PC-3 (cell line): ENCODE data around the gene SHROOM3. TPM values are rescaled to one million over a fixed set of nuclear protein-coding genes. Genes with fewer than 3 reads are reported as not detected.

Experiments used
- ATAC-seq: fragments of 200-7000 bp; cut with Tn5 transposase; 2 replicates; pipeline ENCODE4 v1.9.1; 2020; ENCODE audit warnings: mild to moderate bottlenecking, moderate library complexity
- BruUV-seq: library from RNA; stranded (reverse); fragments of 400-500 nt; replicated peaks from 2 replicates; lab custom pipeline; 2021; lab: Mats Ljungman, UMichigan
- CTCF ChIA-PET: fragments of 300-600 bp; sonication (Branson Sonifier 250); formaldehyde crosslinking; loops from one replicate; lab custom pipeline; 2022; ENCODE audit warnings: antibody characterized with exemption; lab: Charles Lee
- POLR2A ChIA-PET: fragments of 300-600 bp; sonication (Branson Sonifier 250); formaldehyde crosslinking; loops from one replicate; lab custom pipeline; 2022; ENCODE audit warnings: antibody characterized with exemption; ENCODE audit not compliant: unreplicated experiment; lab: Charles Lee
- DNase-seq: peaks from one replicate; pipeline ENCODE4 v3.0.0-alpha.2; 2015
- H2AFZ ChIP-seq: fragments of 300-600 bp; sonication (generic); 2 replicates; pipeline ENCODE4 v1.6.0; 2016; ENCODE audit warnings: antibody characterized with exemption, low read length
- H3F3A ChIP-seq: fragments of 300-600 bp; sonication (generic); one replicate; pipeline ENCODE4 v1.6.0; 2017; ENCODE audit warnings: antibody characterized with exemption, low read length, control low read depth, mild to moderate bottlenecking; ENCODE audit not compliant: unreplicated experiment
- H3K27ac ChIP-seq: fragments of 300-600 bp; sonication (generic); 2 replicates; pipeline ENCODE4 v1.5.1; 2016; ENCODE audit warnings: mild to moderate bottlenecking, low read length
- H3K27me3 ChIP-seq: fragments of 300-600 bp; sonication (generic); 2 replicates; pipeline ENCODE4 v1.6.1; 2016; ENCODE audit warnings: low read length, mixed read lengths
- H3K36me3 ChIP-seq: fragments of 300-600 bp; sonication (generic); 2 replicates; pipeline ENCODE4 v1.6.1; 2016; ENCODE audit warnings: low read depth, mixed run types, low read length, mixed read lengths
- H3K4me1 ChIP-seq: fragments of 300-600 bp; sonication (generic); 2 replicates; pipeline ENCODE4 v1.5.1; 2016; ENCODE audit warnings: low read length; ENCODE audit not compliant: insufficient read depth
- H3K4me2 ChIP-seq: fragments of 300-600 bp; sonication (generic); 2 replicates; pipeline ENCODE4 v1.6.0; 2016; ENCODE audit warnings: low read length
- H3K4me3 ChIP-seq: fragments of 300-600 bp; sonication (generic); 2 replicates; pipeline ENCODE4 v1.5.1; 2016; ENCODE audit warnings: mild to moderate bottlenecking, low read length, mixed read lengths
- H3K79me2 ChIP-seq: fragments of 300-600 bp; sonication (generic); 2 replicates; pipeline ENCODE4 v1.6.1; 2017; ENCODE audit warnings: low read length, mixed read lengths
- H3K9ac ChIP-seq: fragments of 300-600 bp; sonication (generic); 2 replicates; pipeline ENCODE4 v1.6.0; 2016; ENCODE audit warnings: mild to moderate bottlenecking, low read length
- H3K9me2 ChIP-seq: fragments of 300-600 bp; sonication (generic); replicated peaks from 2 replicates; pipeline ENCODE4 v1.6.1; 2016; ENCODE audit warnings: mixed run types, low read length, mixed read lengths
- H3K9me3 ChIP-seq: fragments of 300-600 bp; sonication (generic); 2 replicates; pipeline ENCODE4 v1.6.1; 2016; ENCODE audit warnings: low read length, mixed read lengths
- H4K20me1 ChIP-seq: fragments of 300-600 bp; sonication (generic); 2 replicates; pipeline ENCODE4 v1.6.1; 2016; ENCODE audit warnings: low read length, mixed read lengths
- EZH2 ChIP-seq: fragments of 300-600 bp; sonication (generic); IDR thresholded peaks from one replicate; pipeline ENCODE4 v1.6.1; 2017; ENCODE audit warnings: antibody characterized with exemption, mild to moderate bottlenecking, low read length; ENCODE audit not compliant: unreplicated experiment
- EZH2phosphoT487 ChIP-seq: fragments of 300-600 bp; sonication (generic); IDR thresholded peaks from 2 replicates; pipeline ENCODE4 v1.6.1; 2018; ENCODE audit warnings: mild to moderate bottlenecking, antibody characterized with exemption, low read length, borderline replicate concordance
- intact Hi-C: fragments of 100-400 bp; cut with micrococcal nuclease; formaldehyde crosslinking; loops from 2 replicates; pipeline ENCODE4 v1.9.0; 2023
- total RNA-seq: library from RNA; depleted of rRNA; stranded (reverse); fragments of >200 nt; gene quantifications from 2 replicates; pipeline ENCODE4 v1.2.3, GENCODE V29; 2014
- TF ChIP-seq, protein P1 (sequence below): fragments of 300-600 bp; sonication (generic); conservative IDR thresholded peaks from 2 replicates; pipeline ENCODE4 v1.5.1; 2017; ENCODE audit warnings: antibody characterized with exemption, low read depth, mild to moderate bottlenecking, low read length

The SHROOM3 gene
- total RNA-seq, 1 experiment from 2014 or later: 27.8 TPM

DNA sequence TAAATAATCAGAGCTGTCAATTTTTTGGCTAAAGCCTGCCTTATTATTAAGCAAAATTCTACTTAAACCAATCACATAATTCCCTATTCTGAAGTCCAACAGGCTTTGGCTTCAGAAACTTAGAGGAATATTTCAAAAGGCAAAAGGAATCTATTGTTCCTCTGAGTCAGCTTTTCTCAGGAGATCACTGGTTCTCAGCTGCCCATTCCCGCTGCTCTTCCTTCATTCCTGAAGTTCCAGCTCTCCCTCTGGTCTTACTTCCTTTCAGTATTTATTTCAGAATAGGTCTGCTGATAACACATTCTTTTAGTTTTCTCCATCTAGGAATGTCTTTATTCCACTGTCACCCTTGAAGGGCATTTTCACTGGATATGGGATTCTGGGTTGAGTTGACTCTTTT, 329.2 kb downstream of the SHROOM3 start:
- Histone ChIP-seq H3F3A (no peaks in the 10 kb centered on the region), H3K27ac (no peak overlapping the region), H3K4me3 (no peak overlapping the region), H3K4me2 (no peak overlapping the region), H3K9ac (no peak overlapping the region), H4K20me1 (no peaks in the 10 kb centered on the region), H3K9me2 (no peaks in the 10 kb centered on the region), H3K4me1 (no peaks in the 10 kb centered on the region), H3K27me3 (no peaks in the 10 kb centered on the region), H3K79me2 (no peaks in the 10 kb centered on the region), H3K9me3 (no peaks in the 10 kb centered on the region), H3K36me3 (peaks cover 9% of the 10 kb centered on the region; the same call in 1 of the 2 replicates), H2AFZ (no peak overlapping the region)
- no peak for DNase-seq
- BruUV-seq: no TSS peak
- ChIA-PET CTCF (no interaction called here), POLR2A (no interaction called here)
- intact Hi-C loops: no loop called here
- no peak for ATAC-seq
- TF ChIP-seq EZH2 (no peak), EZH2phosphoT487 (no peak)
- TF ChIP-seq, protein P1, sequence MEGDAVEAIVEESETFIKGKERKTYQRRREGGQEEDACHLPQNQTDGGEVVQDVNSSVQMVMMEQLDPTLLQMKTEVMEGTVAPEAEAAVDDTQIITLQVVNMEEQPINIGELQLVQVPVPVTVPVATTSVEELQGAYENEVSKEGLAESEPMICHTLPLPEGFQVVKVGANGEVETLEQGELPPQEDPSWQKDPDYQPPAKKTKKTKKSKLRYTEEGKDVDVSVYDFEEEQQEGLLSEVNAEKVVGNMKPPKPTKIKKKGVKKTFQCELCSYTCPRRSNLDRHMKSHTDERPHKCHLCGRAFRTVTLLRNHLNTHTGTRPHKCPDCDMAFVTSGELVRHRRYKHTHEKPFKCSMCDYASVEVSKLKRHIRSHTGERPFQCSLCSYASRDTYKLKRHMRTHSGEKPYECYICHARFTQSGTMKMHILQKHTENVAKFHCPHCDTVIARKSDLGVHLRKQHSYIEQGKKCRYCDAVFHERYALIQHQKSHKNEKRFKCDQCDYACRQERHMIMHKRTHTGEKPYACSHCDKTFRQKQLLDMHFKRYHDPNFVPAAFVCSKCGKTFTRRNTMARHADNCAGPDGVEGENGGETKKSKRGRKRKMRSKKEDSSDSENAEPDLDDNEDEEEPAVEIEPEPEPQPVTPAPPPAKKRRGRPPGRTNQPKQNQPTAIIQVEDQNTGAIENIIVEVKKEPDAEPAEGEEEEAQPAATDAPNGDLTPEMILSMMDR: no peak

DNA sequence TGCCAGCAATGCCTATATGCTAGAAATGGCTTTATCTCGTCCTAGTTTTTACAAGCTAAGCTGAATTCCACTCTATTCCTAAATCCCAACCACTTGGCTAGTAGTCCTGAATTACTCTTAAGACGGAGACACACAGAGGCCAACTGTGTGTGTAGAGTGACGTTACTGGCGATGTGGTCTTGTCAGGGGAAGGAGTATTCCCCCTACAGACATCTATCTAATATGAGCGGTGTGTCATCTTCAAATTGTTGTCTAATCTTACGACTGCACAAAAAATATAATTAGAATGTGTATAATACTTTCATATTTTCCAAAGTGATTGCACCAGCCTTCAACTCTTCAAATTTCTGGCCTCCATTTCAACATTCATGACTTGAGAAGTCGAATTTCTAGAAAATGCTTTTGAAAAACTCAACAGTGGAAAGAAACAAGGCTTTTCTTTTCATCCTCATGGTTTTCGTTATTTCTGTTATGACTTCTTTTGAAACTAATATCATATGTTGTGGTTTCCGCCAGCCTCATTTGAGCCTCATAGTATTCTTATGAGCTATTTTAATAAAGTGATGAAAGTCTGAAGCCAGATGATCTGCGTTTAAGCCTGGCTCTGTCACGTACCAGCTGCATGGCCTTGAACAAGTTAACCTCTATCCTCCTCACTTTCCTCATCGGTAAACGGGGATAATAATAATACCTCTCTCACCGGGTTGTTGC, 330.6 kb downstream of the SHROOM3 start:
- Histone ChIP-seq H3K9ac (no peak overlapping the region), H2AFZ (no peak overlapping the region), H3K79me2 (no peaks in the 10 kb centered on the region), H3K27ac (no peak overlapping the region), H3F3A (no peaks in the 10 kb centered on the region), H3K4me1 (no peaks in the 10 kb centered on the region), H3K9me2 (no peaks in the 10 kb centered on the region), H3K36me3 (peaks cover 4% of the 10 kb centered on the region), H3K27me3 (no peaks in the 10 kb centered on the region), H3K9me3 (no peaks in the 10 kb centered on the region), H3K4me3 (no peak overlapping the region), H3K4me2 (no peak overlapping the region), H4K20me1 (no peaks in the 10 kb centered on the region)
- BruUV-seq: no TSS peak
- POLR2A ChIA-PET: no interaction called here
- ATAC-seq (no peak), DNase-seq (no peak)
- TF ChIP-seq EZH2phosphoT487: no peak
- TF ChIP-seq EZH2: no peak
- TF ChIP-seq, protein P1: no peak
- intact Hi-C loops: no loop called here
- CTCF ChIA-PET: no interaction called here

DNA sequence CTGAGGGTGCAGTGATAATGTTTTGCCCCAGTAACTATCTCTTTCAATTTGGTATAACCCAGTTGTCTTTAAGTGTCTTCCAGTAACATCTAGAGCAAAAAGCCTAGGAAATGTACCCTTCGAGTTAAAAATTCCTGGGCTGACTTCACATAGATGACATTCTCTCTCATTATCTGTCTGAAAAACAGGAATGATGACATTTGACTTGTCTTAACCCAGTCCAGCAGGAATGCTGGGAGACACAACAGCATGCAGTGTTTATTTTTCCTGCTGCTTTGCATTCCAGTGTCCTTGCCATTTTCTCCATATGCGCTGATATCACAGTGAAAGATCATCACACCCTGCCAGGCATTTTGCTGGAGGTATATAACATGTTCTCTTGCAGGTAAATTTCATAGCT, 333.0 kb downstream of the SHROOM3 start:
- Histone ChIP-seq H3K79me2 (no peaks in the 10 kb centered on the region), H3F3A (no peaks in the 10 kb centered on the region), H3K4me2 (no peak overlapping the region), H3K9me2 (no peaks in the 10 kb centered on the region), H2AFZ (no peak overlapping the region), H3K27me3 (no peaks in the 10 kb centered on the region), H3K9me3 (no peaks in the 10 kb centered on the region), H4K20me1 (no peaks in the 10 kb centered on the region), H3K27ac (no peak overlapping the region), H3K4me3 (no peak overlapping the region), H3K4me1 (peaks cover 7% of the 10 kb centered on the region), H3K36me3 (peaks cover 8% of the 10 kb centered on the region), H3K9ac (no peak overlapping the region)
- TF ChIP-seq, protein P1: no peak
- no peak for TF ChIP-seq EZH2
- TF ChIP-seq EZH2phosphoT487: no peak
- BruUV-seq: no TSS peak
- ChIA-PET POLR2A (no interaction called here), CTCF (no interaction called here)
- no peak for ATAC-seq
- no peak for DNase-seq
- intact Hi-C loops: no loop called here
